Panc1 (cell line): ENCODE results near the gene OGG1.

ENCODE experiments used
- POLR2AphosphoS5 ChIP-seq: IDR thresholded peaks from 2 replicates; pipeline ENCODE4 v1.6.1; 2012; ENCODE audit warnings: mild to moderate bottlenecking, low read depth, low read length, moderate library complexity
- SIN3A ChIP-seq: IDR thresholded peaks from 2 replicates; pipeline ENCODE4 v1.6.1; 2012; ENCODE audit warnings: low read depth, mild to moderate bottlenecking, low read length, moderate library complexity, borderline replicate concordance; ENCODE audit not compliant: insufficient read depth
- TF ChIP-seq, protein P1 (sequence below): fragments of 450-650 bp; IDR thresholded peaks from 2 replicates; pipeline ENCODE4 v1.5.1; 2017; ENCODE audit warnings: mild to moderate bottlenecking
- TF ChIP-seq, protein P2 (sequence below), 2 experiments: IDR thresholded peaks; 2 replicates each; pipeline ENCODE4 v1.6.1; 2011 to 2012; ENCODE audit warnings: low read depth in 2 of 2, control low read depth in 1 of 2, low read length in 1 of 2, mild to moderate bottlenecking in 1 of 2, moderate library complexity in 1 of 2; ENCODE audit not compliant: insufficient read depth in 1 of 2

DNA sequence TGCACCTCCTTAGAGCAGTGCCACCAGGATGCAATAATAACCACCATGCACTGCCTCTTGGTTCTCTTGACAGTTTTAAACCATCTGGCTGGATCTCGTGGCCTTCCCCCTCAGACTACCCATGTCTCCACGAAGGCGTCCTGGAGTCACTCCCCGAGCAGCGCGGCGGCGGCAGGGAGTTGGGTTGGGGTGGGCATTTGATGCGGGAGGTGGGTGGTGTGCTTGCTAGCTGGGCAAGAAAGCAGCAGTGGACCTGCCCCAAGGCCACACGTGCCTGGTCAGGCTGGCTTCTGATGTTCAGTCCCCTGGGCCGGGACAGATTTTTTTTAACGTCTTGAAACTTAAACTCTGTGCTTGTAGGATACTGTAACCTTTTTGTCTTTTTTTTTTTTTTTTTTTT, 56.4 kb downstream of the OGG1 start:
- TF ChIP-seq, protein P1, sequence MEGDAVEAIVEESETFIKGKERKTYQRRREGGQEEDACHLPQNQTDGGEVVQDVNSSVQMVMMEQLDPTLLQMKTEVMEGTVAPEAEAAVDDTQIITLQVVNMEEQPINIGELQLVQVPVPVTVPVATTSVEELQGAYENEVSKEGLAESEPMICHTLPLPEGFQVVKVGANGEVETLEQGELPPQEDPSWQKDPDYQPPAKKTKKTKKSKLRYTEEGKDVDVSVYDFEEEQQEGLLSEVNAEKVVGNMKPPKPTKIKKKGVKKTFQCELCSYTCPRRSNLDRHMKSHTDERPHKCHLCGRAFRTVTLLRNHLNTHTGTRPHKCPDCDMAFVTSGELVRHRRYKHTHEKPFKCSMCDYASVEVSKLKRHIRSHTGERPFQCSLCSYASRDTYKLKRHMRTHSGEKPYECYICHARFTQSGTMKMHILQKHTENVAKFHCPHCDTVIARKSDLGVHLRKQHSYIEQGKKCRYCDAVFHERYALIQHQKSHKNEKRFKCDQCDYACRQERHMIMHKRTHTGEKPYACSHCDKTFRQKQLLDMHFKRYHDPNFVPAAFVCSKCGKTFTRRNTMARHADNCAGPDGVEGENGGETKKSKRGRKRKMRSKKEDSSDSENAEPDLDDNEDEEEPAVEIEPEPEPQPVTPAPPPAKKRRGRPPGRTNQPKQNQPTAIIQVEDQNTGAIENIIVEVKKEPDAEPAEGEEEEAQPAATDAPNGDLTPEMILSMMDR: no peak
- TF ChIP-seq, protein P2, sequence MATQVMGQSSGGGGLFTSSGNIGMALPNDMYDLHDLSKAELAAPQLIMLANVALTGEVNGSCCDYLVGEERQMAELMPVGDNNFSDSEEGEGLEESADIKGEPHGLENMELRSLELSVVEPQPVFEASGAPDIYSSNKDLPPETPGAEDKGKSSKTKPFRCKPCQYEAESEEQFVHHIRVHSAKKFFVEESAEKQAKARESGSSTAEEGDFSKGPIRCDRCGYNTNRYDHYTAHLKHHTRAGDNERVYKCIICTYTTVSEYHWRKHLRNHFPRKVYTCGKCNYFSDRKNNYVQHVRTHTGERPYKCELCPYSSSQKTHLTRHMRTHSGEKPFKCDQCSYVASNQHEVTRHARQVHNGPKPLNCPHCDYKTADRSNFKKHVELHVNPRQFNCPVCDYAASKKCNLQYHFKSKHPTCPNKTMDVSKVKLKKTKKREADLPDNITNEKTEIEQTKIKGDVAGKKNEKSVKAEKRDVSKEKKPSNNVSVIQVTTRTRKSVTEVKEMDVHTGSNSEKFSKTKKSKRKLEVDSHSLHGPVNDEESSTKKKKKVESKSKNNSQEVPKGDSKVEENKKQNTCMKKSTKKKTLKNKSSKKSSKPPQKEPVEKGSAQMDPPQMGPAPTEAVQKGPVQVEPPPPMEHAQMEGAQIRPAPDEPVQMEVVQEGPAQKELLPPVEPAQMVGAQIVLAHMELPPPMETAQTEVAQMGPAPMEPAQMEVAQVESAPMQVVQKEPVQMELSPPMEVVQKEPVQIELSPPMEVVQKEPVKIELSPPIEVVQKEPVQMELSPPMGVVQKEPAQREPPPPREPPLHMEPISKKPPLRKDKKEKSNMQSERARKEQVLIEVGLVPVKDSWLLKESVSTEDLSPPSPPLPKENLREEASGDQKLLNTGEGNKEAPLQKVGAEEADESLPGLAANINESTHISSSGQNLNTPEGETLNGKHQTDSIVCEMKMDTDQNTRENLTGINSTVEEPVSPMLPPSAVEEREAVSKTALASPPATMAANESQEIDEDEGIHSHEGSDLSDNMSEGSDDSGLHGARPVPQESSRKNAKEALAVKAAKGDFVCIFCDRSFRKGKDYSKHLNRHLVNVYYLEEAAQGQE (IDR thresholded peaks at IDR 0.05; ENCODE audit: insufficient read depth in 1 of 2, low read depth in 2 of 2, low read length in 1 of 2): no peak
- TF ChIP-seq POLR2AphosphoS5 (no peak), SIN3A (no peak)
